Urinary bladder (tissue), 4 donors: ENCODE measurements around the gene BRSK1. TPM values are rescaled to one million over a fixed set of nuclear protein-coding genes. Genes with fewer than 3 reads are reported as not detected.

Experiments
- DNase-seq: peaks from one replicate; pipeline ENCODE4 v3.0.0-alpha.2; 2015; ENCODE audit errors: extremely low spot score
- H3K27ac ChIP-seq: one replicate; pipeline ENCODE4 v1.5.1; 2013; ENCODE audit warnings: low read depth, mild to moderate bottlenecking, moderate library complexity
- H3K36me3 ChIP-seq: one replicate; pipeline ENCODE4 v1.6.1; 2013; ENCODE audit warnings: mild to moderate bottlenecking, moderate library complexity; ENCODE audit not compliant: insufficient read depth
- H3K4me1 ChIP-seq: one replicate; pipeline ENCODE4 v1.6.1; 2013; ENCODE audit warnings: mild to moderate bottlenecking, moderate library complexity; ENCODE audit not compliant: insufficient read depth
- H3K4me3 ChIP-seq: one replicate; pipeline ENCODE4 v1.5.1; 2013; ENCODE audit warnings: low read depth, low read length
- WGBS: extraction: QIAGEN DNeasy Blood & Tissue Kit; methylation state at CpG from one replicate; pipeline ENCODE4 v1.1.7; 2013; 5-methylcytosine and 5-hydroxymethylcytosine counted together
- polyA plus RNA-seq: library from polyadenylated mRNA; stranded (reverse); fragments of 200-250 nt; gene quantifications from one replicate; pipeline ENCODE4 v1.2.3, GENCODE V29; 2013
- small RNA-seq: library from RNA; depleted of rRNA; stranded (forward); fragments of <200 nt; gene quantifications from one replicate; pipeline ENCODE3, GENCODE V24; 2014
- total RNA-seq: library from RNA; depleted of rRNA; stranded (reverse); fragments of >200 nt; gene quantifications from one replicate; pipeline ENCODE4 v1.2.3, GENCODE V29; 2014
- donor health status: healthy with polysubstance abuse.
- donor health status: healthy.

BRSK1 gene
- total and polyA plus RNA-seq, 2 donors: 8.8 to 9.7 TPM

- 72% methylated on average over 32 of the region's 32 CpGs for WGBS
- no peak overlapping the region for H3K27ac ChIP-seq
- H3K4me3 ChIP-seq: no peak overlapping the region
- no peaks in the 10 kb centered on the region for H3K4me1 ChIP-seq
- no peak for DNase-seq
- H3K36me3 ChIP-seq: no peaks in the 10 kb centered on the region
Observed at GRCh38 chr19:55358943-55359908, 75.4 kb downstream of the BRSK1 start.

GRCh38 chr19:55360902-55361301 lies 77.1 kb downstream of the BRSK1 start:
- no peak overlapping the region for H3K4me3 ChIP-seq
- H3K36me3 ChIP-seq: no peaks in the 10 kb centered on the region
- no peak for DNase-seq
- no peak overlapping the region for H3K27ac ChIP-seq
- H3K4me1 ChIP-seq: no peaks in the 10 kb centered on the region
- 92% methylated on average over 16 of the region's 16 CpGs for WGBS

Small RNAs within 50 kb of the gene (small RNA-seq; reads per million reads assigned to genes)
- gene MIR6802: 0.09 reads per million
- 0.18 reads per million for gene MIR6803

Other genes with a start within 250 kb of the BRSK1 start
- gene GP6, start 245.7 kb upstream of the BRSK1 start, total RNA-seq: not detected
- gene GP6, start 245.7 kb upstream of the BRSK1 start, polyA plus RNA-seq: 0.16 TPM
- 15.0 TPM for gene RDH13, start 220.8 kb upstream of the BRSK1 start, total RNA-seq
- gene RDH13, start 220.8 kb upstream of the BRSK1 start, polyA plus RNA-seq: 12.4 TPM
- 3.0 TPM for gene EPS8L1, start 208.1 kb upstream of the BRSK1 start, total RNA-seq
- 8.1 TPM for gene EPS8L1, start 208.1 kb upstream of the BRSK1 start, polyA plus RNA-seq
- 24.8 TPM for gene PPP1R12C, start 166.4 kb upstream of the BRSK1 start, total RNA-seq
- gene PPP1R12C, start 166.4 kb upstream of the BRSK1 start, polyA plus RNA-seq: 219 TPM
- gene TNNT1, start 134.8 kb upstream of the BRSK1 start, total RNA-seq: 47.2 TPM
- gene TNNT1, start 134.8 kb upstream of the BRSK1 start, polyA plus RNA-seq: not detected
- not detected for gene TNNI3, start 126.3 kb upstream of the BRSK1 start, total RNA-seq
- gene TNNI3, start 126.3 kb upstream of the BRSK1 start, polyA plus RNA-seq: not detected
- 0.37 TPM for gene DNAAF3, start 117.4 kb upstream of the BRSK1 start, total RNA-seq
- 0.62 TPM for gene DNAAF3, start 117.4 kb upstream of the BRSK1 start, polyA plus RNA-seq
- 0.74 TPM for gene SYT5, start 103.7 kb upstream of the BRSK1 start, total RNA-seq
- 0.77 TPM for gene SYT5, start 103.7 kb upstream of the BRSK1 start, polyA plus RNA-seq
- 3.6 TPM for gene PTPRH, start 74.5 kb upstream of the BRSK1 start, total RNA-seq
- 1.6 TPM for gene PTPRH, start 74.5 kb upstream of the BRSK1 start, polyA plus RNA-seq
- 0.79 TPM for gene TMEM86B, start 55.2 kb upstream of the BRSK1 start, total RNA-seq
- gene TMEM86B, start 55.2 kb upstream of the BRSK1 start, polyA plus RNA-seq: 4.5 TPM
- gene PPP6R1, start 25.0 kb upstream of the BRSK1 start, total RNA-seq: 14.5 TPM
- gene PPP6R1, start 25.0 kb upstream of the BRSK1 start, polyA plus RNA-seq: 43.1 TPM
- 6.5 TPM for gene HSPBP1, start 3.9 kb upstream of the BRSK1 start, total RNA-seq
- 56.3 TPM for gene HSPBP1, start 3.9 kb upstream of the BRSK1 start, polyA plus RNA-seq
- gene TMEM150B, start 41.3 kb downstream of the BRSK1 start, total RNA-seq: 0.48 TPM
- gene TMEM150B, start 41.3 kb downstream of the BRSK1 start, polyA plus RNA-seq: 1.7 TPM
- 9.3 TPM for gene KMT5C, start 55.9 kb downstream of the BRSK1 start, total RNA-seq
- gene KMT5C, start 55.9 kb downstream of the BRSK1 start, polyA plus RNA-seq: 10.2 TPM
- not detected for gene COX6B2, start 70.7 kb downstream of the BRSK1 start, total RNA-seq
- 0.39 TPM for gene COX6B2, start 70.7 kb downstream of the BRSK1 start, polyA plus RNA-seq
- not detected for gene GARIN5B, start 79.3 kb downstream of the BRSK1 start, total RNA-seq
- not detected for gene GARIN5B, start 79.3 kb downstream of the BRSK1 start, polyA plus RNA-seq
- 0.42 TPM for gene IL11, start 86.5 kb downstream of the BRSK1 start, total RNA-seq
- 0.53 TPM for gene IL11, start 86.5 kb downstream of the BRSK1 start, polyA plus RNA-seq
- gene TMEM190, start 92.8 kb downstream of the BRSK1 start, total RNA-seq: not detected
- gene TMEM190, start 92.8 kb downstream of the BRSK1 start, polyA plus RNA-seq: not detected
- not detected for gene TMEM238, start 100.3 kb downstream of the BRSK1 start, total RNA-seq
- gene TMEM238, start 100.3 kb downstream of the BRSK1 start, polyA plus RNA-seq: 0.43 TPM
- 141 TPM for gene RPL28, start 101.9 kb downstream of the BRSK1 start, total RNA-seq
- gene RPL28, start 101.9 kb downstream of the BRSK1 start, polyA plus RNA-seq: 1,449 TPM
- 29.9 TPM for gene UBE2S, start 123.8 kb downstream of the BRSK1 start, total RNA-seq
- 17.5 TPM for gene UBE2S, start 123.8 kb downstream of the BRSK1 start, polyA plus RNA-seq
- 0.16 TPM for gene SHISA7, start 159.3 kb downstream of the BRSK1 start, total RNA-seq
- 0.05 TPM for gene SHISA7, start 159.3 kb downstream of the BRSK1 start, polyA plus RNA-seq
- 35.1 TPM for gene ISOC2, start 177.6 kb downstream of the BRSK1 start, total RNA-seq
- gene ISOC2, start 177.6 kb downstream of the BRSK1 start, polyA plus RNA-seq: 94.1 TPM
- gene C19orf85, start 180.8 kb downstream of the BRSK1 start, total RNA-seq: not detected
- gene C19orf85, start 180.8 kb downstream of the BRSK1 start, polyA plus RNA-seq: 0.51 TPM
- 0.79 TPM for gene ZNF628, start 192.6 kb downstream of the BRSK1 start, total RNA-seq
- 11.9 TPM for gene ZNF628, start 192.6 kb downstream of the BRSK1 start, polyA plus RNA-seq
- 7.1 TPM for gene NAT14, start 201.2 kb downstream of the BRSK1 start, total RNA-seq
- 27.0 TPM for gene NAT14, start 201.2 kb downstream of the BRSK1 start, polyA plus RNA-seq
- gene SSC5D, start 204.4 kb downstream of the BRSK1 start, total RNA-seq: 24.4 TPM
- 24.4 TPM for gene SSC5D, start 204.4 kb downstream of the BRSK1 start, polyA plus RNA-seq